Keratinocyte (primary cell): ENCODE measurements around the gene ATP6V1C2.

ENCODE experiments used
- EZH2 ChIP-seq: IDR thresholded peaks from one replicate; pipeline ENCODE4 v1.6.1; 2012; ENCODE audit warnings: inconsistent platforms, mild to moderate bottlenecking, low read length, moderate library complexity
- TF ChIP-seq, protein P1 (sequence below), 3 experiments: IDR thresholded peaks in 1 of 3; conservative IDR thresholded peaks in 1 of 3; optimal IDR thresholded peaks in 1 of 3; 2 replicates in 2 of 3; 3 replicates in 1 of 3; pipeline versions ENCODE3 to v1.5.1; 2011; ENCODE audit warnings: low read length in 3 of 3, mild to moderate bottlenecking in 3 of 3, moderate library complexity in 2 of 3, control low read depth in 1 of 3, inconsistent platforms in 1 of 3; ENCODE audit not compliant: insufficient read depth in 2 of 3; ENCODE audit errors: extremely low read depth in 1 of 3

DNA sequence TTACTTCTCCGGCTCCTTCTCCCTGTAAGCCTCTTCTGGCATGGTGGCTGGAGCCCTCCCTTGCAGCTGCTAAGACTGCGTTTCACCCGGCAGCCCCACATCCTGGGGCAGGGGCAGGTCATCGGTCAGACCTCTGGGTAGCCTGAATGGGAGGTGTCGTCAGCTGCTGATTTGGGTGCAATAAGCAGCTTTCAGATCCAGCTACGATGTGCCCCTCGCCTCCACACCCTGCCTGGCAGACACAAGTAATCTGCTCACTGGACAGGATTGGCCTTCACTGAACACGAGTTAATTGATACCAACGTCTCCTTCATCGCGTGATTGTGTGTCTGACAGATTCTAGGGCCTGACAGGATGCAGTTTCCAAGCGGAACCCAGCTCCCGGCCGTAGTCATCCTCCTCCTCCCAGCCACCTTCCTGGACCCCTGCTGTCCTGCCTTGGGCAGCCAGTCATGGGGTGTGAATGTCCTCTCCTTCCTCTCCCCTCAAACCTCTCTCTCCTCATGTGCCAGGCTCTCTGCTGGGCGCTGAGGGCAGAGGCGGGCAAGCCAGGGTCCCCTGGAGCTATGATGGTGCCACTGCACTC lies 110.1 kb downstream of the ATP6V1C2 start:
- TF ChIP-seq, protein P1, sequence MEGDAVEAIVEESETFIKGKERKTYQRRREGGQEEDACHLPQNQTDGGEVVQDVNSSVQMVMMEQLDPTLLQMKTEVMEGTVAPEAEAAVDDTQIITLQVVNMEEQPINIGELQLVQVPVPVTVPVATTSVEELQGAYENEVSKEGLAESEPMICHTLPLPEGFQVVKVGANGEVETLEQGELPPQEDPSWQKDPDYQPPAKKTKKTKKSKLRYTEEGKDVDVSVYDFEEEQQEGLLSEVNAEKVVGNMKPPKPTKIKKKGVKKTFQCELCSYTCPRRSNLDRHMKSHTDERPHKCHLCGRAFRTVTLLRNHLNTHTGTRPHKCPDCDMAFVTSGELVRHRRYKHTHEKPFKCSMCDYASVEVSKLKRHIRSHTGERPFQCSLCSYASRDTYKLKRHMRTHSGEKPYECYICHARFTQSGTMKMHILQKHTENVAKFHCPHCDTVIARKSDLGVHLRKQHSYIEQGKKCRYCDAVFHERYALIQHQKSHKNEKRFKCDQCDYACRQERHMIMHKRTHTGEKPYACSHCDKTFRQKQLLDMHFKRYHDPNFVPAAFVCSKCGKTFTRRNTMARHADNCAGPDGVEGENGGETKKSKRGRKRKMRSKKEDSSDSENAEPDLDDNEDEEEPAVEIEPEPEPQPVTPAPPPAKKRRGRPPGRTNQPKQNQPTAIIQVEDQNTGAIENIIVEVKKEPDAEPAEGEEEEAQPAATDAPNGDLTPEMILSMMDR (optimal IDR thresholded peaks at IDR 0.05 in 1 of 3, IDR thresholded peaks at IDR 0.05 in 1 of 3, conservative IDR thresholded peaks at IDR 0.05 in 1 of 3; ENCODE audit: extremely low read depth in 1 of 3, insufficient read depth in 2 of 3, low read length in 3 of 3) = no peak
- TF ChIP-seq EZH2 = no peak
